Measurements from ENCODE around the gene SH3RF3.

DNA sequence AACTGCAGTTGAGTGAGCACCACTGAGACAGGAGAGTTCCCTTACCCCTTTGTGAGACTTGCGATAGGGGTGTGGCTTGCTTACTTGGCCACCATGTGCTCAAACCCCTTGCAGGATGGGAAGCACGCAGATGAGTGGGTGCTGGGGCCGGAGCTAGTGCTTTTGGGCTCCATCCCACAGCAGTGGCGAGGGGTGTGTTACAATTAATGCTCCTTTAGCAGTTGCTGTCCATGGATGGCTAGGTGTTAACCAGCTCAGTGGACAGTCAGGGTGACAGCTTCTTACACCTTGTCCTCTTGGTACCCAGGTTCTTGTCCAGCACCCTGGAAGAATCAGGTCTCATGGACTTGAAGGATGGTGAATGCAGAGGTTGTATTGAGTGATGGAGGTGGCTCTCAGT lies 103.9 kb downstream of the SH3RF3 start:
- TF ChIP-seq, protein P1, sequence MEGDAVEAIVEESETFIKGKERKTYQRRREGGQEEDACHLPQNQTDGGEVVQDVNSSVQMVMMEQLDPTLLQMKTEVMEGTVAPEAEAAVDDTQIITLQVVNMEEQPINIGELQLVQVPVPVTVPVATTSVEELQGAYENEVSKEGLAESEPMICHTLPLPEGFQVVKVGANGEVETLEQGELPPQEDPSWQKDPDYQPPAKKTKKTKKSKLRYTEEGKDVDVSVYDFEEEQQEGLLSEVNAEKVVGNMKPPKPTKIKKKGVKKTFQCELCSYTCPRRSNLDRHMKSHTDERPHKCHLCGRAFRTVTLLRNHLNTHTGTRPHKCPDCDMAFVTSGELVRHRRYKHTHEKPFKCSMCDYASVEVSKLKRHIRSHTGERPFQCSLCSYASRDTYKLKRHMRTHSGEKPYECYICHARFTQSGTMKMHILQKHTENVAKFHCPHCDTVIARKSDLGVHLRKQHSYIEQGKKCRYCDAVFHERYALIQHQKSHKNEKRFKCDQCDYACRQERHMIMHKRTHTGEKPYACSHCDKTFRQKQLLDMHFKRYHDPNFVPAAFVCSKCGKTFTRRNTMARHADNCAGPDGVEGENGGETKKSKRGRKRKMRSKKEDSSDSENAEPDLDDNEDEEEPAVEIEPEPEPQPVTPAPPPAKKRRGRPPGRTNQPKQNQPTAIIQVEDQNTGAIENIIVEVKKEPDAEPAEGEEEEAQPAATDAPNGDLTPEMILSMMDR (IDR thresholded peaks at IDR 0.05), result no peak
- no peak for TF ChIP-seq POLR2A (IDR thresholded peaks at IDR 0.05)

Data from adrenal gland (tissue), 5 donors.